ENCODE data around the gene SLC26A6.
A peak's percentile ranks its signal among the peaks of the same experiment; 100 is the strongest.

The SLC26A6 gene

DNA sequence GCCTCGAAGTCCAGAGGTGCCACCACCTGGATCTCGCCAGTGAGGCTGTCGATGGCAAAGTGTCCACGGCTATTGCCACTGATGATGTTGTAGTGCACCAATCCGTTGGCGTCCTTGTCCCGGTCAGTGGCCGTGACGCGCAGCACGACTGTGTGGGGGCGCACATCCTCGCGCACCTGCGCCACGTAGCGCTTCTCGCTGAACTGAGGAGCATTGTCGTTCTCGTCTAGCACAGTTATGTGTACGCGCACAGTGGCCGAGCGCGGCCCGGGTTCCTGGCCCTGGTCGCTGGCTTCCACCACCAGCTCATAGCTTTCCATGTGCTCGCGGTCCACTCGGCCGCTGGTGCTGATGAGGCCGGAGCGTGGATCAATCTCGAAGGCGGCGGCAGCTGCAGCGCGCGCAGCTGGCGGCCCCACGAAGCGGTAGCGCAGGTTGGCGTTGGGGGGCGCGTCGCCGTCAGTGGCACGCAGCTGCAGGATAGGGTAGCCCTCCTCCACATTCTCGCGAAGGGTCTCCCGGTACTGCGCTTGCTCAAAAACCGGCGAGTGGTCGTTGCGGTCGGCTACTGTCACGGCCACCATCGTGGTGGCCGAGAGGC lies 25.6 kb upstream of the SLC26A6 start:
- DNase-seq = no peak

DNA sequence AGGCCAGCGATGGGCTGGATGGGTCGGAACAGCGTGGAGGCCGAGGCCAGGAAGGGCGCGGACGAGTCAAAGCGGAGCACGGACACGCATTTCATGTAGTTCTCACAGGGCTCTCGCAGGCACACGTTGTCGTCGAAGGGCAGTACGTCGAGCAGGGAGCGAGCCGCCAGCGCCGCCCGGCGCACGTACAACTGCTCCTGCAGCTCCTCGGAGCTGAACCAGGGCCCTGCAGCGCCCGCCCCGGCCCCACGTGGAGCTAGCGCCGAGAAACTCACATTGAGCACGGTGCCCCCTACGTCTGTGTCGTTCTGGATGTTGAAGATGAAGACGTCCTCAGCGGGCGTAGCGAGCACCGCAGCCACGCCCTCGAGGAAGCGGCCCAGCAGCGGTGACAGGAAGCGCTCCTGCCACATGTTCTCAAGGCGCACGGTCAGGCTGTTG lies 21.6 kb upstream of the SLC26A6 start:
- DNase-seq = no peak

DNA sequence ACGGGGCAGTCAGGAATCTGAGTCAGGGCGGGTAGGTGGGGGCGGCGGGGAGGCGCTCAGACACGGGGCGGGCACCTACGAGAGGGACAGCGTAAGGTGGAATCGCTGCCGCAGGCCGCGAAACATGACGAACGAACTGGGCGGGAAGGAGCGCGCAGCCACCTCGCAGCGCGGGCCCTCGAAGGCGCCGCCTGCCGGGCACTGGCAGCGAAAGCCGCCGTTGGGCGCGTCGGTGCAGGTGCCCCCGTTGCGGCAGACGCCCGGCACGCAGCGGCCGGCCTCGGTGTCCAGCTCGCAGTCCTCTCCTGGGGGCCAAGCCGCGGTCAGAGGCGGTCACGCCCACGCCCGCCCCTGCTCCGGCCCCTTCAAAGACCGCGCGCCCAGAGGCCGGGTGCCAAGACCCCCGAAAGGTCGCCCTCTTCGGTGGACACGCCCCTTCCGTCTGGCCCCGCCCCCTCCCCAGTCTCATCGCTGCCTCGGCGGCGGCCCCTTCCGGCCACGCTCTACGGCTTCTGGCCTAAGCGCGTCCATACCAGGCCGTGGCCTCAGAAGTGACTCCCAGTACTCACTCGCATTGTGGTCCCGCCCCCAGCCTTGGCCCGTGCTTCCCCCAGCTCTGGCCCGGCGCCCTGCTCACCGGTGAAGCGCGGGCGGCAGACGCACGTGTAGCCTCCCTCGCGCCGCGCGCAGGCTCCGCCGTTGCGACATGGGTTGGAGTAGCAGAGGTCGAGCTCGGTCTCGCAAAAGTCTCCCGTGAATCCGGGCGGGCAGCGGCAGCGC lies 21.0 kb upstream of the SLC26A6 start:
- no peak for DNase-seq

DNA sequence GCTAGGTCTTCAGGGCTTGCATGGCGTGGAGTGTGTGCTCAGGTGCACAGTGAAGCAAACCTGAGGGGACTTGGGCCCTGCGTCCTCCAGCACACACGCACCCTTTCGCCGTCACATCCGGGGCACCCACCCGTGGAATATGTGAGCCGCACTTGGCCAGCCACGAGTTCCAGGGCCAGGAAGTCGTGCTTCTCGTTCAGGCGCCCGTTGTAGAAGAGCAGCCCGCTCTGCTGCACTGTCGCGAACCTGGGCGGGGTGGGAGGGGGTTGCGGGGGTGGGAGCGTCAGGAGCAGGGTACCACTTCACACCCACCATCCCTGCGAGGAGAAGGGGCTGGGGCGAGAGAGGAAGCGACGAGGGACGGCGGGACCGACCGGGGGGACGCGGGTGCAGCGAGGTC lies 20.3 kb upstream of the SLC26A6 start:
- DNase-seq = no peak

DNA sequence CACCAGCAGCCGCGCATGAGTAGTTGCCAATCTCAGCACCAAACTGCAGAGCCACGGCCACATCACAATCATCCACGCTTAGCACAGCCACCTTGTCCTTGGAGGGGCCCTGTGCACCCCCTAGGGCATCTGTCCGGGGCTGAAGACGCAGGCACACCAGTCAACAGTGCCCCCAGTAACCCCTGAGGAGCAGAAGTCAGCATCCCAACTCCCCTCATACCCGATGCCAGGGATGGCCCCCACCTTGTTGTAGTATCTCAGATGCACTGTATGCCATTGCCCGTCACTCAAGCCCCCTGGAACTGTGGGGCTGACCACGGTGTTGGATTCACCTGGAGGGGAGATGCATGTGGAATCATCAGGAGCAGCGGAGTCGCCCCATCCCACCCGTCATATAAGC lies 19.8 kb upstream of the SLC26A6 start:
- no peak for DNase-seq

DNA sequence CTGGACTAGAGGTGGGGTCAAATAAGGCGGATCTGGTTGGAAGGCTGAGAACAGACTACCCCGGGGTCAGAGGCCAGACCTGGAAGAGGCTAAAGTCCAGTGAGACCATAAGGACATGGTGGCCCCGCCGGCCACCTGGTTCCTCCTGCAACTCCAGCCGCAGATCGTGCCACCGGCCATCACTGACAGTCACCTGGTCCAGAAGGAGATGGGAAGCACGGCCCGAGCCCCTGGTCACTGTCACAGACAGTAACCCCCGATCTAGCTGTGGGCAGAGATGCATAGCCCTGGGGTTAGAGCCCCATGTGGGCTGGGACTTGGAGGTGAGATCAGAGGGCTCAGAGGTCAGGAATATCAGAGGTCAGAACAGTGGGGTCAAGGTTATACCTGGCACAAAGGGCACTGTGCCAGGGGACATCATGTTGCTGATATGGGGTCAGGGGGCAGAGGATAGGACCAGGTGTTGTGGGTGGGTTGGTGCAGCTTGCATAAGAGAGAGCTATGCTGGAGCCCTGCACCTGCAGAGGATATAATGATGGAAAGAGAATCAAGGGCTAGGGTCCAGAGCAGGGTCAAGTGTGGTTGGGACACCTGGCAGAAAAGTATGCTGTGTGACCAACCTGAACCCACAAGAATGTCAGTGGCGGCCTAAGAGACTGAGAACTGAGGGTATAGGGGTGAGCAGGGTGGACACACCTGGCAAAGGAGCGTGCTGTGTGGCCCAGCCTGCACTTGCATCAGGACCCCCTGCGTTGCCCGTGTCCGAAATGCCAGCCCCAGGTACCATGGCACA lies 17.9 kb upstream of the SLC26A6 start:
- no peak for DNase-seq

DNA sequence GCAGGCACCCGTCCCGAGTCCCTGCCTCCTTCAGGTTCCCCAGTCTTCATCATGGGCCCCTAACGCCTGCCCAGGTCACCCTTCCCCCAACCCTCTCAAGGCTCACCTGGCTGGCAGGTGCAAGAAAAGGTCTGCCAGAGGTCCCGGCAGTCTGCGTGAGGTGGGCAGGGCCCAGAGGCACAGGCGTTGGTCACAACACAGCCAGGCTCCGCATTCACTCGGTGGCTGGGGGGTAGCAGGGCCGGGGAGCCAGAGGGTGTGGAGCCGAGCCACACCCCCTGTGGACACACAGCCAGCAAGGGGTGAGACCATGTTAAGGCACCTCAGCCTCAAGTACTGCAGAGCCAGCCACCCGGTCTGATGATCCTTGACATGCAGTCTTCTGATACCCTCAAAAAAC lies 16.5 kb upstream of the SLC26A6 start:
- DNase-seq = no peak

DNA sequence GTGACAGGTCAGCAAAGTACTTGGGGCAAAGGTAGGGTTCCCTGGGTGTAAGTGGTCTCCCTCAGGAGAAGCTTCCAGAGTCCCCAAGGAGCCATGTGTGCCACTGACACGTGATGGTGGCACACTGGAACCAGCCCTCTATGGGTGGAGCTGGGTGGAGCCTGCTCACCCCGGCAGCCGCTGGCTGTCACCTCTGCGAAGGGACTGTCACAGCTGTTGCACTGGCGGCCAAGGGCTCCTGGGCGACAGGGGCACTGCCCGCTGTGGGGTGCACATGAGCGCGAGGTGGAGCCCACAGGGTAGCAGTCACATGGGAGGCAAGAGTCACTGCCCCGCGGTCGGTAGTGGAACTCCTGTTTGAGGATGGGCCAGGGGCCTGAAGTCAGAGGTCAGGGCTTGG lies 15.5 kb upstream of the SLC26A6 start:
- no peak for DNase-seq

DNA sequence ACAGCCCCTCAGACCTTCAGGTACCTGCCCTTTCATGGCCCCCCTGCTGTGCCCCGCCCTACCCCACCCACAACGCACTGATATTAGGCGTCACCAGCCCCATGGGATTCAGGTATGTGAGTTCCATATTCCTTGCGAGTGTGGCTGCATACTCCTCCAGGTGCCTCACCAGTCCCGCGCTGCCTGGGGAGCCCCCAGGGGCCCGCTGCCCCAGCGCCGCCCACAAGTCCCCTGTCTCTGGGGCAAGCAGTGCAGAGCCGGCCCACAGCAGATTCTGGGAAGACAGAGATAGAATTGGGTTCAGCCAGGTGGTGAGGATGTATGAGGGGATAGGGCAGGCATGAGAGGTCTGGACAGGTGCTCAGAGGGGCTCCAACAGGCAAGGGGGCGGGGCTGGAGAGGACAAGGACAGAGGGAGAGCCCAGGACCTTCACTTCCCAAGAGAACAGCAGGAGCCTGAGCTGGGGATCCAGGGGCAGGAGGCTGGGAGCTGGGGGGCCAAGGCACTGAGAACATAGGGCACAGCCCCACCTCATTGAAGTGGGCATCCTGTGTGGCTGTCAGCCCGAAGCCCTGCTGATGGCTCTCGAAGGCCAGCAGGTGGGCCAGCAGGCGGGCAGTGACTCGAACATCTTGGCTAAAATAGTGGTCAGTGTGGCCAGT lies 13.1 kb upstream of the SLC26A6 start:
- no peak for DNase-seq

DNA sequence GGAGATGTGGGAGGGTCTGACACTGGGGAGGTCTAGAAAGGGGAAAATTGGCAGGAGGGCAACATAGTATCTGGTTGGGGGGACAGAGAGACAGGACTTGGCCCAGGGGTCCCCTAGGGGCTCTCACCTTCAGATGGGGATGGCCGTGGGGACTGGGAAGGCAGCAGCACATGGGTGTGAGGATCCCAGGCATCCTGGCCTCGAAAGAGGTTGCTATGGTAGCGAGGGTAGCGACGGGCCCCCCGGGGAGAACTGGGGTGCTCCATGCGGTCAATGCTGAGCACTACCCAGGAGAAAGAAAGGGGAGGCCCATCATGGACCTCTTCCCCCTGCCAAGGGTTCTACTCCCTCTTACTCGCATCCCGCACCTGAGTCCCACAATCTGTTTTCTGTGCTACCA lies 12.5 kb upstream of the SLC26A6 start:
- no peak for DNase-seq

DNA sequence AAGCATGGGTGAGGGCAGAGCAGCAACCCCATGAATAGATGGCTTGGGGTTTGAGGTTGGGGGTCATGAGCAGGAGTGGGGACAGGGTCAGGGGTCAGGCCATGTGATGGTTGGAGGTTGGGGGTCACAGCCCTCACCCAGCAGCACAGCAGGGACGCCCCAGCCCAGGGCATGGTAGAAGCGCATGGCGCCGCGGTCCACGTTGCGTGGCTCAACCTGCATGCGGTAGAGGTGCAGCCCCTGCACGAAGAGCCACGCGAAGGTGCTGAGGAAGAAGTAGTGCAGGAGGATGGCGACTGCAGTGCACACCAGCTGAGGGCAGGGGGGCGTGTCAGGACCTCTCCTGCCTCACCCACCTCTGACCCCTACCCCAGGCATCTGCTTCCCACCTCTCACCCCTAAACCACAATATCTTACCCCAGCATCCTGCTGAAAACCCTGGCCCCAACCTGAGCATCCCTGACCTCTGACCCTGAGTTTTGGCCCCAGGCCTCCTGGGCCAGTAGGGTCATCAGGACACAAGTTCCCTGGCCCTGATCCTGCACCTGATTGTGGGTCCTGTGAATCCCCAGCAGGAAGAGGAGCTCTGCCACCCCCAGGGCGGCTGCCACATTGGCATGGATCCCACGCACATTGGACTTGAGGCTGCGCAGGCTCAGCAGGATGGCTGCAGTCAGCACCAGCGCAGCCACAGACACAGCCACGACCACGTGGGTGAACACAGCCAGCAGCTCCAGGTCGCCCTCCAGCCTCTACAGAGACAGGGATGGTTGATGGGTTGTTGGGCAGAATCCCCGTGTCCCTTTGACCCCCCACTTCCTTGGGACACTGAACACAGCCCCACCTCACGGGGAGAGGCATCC lies 9.9 kb upstream of the SLC26A6 start:
- no peak for DNase-seq

DNA sequence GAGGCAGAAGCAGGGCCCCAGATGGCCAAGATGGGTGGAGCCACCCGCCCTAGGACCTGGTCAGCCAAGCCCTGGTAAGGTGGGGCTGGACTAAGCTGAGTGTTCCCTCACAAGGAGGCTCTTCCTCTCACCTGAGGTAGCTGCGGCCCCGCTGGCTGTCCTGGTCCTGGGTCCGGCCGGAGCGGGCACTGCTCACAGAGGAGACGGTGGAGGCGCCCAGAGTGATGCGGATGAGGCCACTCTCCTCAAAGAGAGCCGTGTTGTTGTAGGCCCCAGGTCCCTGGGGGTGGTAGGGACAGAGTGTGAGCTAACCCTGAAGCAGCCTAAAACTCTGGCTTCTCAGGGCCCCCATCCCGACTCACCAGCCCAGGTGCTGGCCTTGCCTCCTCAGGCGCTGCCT lies 7.3 kb upstream of the SLC26A6 start:
- no peak for DNase-seq

DNA sequence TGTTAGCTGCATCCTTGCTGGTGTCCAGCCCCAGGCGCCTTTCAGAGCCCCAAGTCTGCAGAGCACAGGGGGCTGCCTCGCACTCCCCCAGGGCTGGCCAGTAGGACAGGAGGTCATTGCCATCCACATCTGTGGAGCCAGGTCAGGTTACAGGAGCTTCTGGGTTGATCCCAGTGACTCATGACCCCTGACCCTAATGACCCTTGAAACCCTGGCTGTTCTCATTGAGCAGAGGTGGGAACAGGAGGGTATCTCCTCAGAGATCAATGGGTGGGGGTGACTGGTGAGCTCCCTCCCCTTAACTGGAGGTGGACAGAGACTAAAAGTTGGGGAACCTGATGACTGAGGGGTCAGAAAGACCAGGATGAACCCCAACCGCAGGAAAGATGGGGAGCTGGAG lies 6.1 kb upstream of the SLC26A6 start:
- no peak for DNase-seq

DNA sequence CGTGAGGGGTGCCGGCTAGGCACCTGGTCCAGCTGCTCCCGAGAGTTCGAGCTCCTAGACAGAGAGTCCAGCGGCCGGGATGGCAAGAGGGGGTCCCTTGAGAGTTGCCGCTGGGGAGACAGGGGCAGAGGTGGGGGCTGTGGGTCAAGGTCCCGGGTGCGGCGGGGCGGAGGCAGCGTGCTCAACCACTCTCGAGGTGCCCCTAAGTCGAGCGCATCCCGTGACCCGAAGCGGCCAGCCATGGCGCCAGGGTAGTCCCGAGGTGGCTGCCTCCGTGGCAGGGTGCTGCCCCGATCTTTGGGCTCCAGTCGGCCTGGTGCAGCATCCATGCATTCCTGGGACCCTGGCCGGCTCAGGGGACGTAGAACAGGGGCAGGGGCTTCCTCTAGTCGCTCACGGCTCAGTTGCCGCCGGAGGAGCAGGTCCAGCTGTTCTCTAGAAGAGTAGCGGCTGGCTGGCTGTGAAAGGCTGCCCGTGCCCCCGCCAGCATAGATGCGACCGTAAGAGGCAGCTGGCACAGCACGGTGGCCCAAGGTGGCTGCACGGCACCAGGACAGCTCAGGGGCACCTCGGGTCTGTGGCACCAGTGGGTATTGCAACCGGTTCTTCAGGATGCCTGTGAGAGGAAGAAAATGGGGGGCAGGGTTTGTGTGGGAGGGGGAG lies 4.8 kb upstream of the SLC26A6 start:
- no peak for DNase-seq

DNA sequence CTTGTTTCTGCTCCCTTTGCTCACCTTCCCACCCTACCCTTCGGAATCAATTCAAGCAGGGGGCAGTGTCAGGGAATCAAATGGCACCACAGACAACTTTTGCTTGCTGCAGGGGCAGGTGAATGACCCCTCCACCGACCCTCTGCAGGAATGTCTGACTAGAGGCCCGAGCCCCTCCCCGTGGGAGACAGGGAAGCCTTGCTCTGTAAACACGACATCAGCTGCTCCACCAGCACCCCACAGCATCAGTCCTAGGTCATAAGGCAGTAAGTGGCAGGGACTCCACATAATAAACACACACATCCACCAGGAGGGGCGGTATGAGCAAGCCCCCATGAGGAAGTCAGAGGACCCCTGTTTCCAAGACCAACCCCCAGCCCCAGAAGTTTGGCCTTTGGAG lies 2.0 kb upstream of the SLC26A6 start:
- no peak for DNase-seq

DNA sequence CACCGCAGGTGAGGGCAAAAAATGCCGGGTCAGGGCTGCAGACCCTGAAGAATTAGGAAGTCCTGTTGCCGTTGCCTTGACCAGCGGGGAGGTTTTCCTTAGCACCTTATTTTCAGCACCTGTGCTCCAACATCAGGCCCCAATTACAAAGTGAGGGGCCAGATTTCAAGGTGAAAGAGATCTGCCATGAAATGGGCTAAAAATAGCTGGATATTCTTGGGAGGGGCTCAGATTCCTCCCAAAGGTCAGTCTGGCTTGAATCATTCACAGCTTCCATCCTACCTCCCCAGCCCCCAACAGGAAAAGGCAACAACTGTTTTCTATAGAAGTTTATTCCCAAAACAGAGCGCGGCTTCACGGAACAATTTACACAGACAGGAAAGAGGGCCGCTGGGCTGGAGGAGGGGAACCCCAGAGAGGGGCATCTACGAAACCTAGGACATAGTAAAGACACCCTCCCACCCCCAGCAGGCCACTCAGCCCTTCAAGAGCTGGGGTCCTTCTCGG lies 941 bp upstream of the SLC26A6 start:
- no peak for DNase-seq

DNA sequence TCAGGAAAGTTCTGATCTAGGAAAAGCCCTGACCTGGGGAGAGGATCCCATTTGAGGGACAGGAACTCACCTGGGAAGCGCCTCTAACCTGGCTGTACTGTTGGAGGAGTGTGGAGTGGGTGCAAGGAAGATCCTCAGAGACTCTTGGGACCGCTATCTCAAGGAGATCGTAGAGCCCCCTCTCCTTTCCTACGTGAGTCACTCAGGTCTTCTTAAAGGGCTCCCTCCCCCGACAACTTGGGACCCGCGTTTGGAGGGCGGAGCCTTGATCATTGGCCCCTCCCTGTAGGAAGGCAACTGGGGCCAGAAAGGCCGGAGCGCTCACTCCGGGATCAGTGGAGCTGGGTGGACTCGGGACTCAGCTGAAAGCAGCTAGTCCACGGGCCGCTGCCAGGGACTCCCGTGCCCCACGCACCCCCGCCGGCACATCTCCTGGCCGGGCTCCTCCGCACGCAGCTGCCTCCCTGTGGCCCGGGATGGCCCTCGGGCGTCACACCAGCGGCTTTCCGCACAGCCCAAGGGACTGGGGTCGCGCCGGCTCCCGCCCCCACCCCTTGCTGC lies 520 bp downstream of the SLC26A6 start:
- peak; percentile 28 to 35 for DNase-seq

DNA sequence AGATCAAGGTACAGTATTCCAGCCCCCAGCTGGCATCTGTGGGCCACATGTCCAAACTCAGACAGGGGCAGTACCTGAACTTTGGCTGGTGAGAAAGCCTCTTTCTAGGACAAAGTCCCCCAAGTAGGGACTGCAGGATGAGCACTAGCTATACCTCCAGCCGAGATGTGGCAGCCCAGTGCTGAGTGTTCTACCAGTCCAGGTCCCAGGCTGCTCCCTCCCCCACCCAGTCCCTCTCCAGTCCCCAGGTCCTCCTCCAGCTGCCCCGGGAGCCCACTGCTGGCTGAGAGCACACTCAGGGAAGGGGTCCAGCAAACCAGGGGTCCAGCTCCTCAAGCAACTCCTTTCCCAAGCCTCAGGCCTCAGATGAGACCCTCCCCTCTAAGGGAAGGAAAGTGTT lies 1.5 kb downstream of the SLC26A6 start:
- no peak for DNase-seq

DNA sequence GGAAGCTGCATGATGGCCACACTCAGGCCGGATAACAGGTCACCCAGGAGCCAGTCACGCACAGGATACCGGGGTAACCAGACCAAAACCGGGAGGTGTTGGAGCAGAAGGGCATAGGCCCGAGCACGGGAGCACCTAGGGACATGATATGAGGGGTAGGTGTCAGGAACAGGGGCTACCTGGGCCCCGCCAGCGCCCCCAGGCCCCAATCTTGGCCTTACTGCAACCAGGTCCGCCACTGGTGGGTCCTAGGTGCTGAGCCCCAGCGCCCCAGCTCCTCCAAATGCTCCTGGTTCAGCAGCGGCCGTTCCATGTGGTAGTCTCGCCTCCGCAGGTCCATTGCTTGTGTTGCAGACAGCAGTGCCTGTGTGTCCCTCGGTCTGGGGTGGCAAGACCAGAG lies 2.0 kb downstream of the SLC26A6 start:
- DNase-seq = no peak

DNA sequence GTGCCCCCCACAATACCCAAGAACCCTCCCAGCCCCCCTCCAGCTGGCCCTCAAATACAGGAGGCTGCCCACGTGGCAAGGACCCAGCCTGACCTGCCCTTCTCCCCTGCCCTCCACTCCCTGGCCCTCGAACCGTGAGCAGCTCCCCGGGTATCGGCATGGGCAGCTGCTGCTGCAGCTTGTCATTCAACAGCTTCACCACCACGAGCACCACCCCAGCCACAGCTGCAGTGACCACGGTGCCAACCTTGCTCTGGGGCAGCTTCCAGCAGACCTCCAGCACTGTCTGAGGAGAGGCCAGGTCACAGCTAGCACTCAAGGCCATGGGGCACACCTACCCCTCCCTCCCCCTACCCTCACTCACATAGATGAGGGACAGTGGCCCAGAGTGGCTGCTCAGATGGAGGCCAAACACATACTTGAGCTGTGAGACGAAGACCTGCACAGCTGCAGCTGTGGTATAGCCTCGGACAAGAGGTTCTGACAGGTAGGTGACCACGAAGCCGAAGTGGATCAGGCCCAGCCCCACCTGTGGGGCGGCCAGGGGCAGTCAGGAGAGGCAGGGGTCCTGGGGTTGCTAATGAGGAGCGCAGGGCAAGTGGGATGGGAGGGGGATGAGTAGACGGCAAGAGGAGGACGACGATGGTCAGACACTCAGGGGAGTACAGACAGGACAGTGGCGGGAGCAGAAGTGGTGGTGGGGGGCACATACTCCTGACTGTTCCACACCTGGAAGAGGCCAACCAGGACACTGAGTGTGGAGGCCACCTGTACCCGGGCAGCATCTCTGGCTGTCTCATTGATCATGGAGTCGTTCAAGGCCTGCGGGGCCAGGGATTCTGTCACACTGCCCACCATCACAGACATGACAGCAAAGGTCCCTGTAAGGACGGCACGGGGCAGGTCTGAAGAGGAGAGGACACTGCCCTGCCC lies 3.5 kb downstream of the SLC26A6 start:
- no peak for DNase-seq

Measured in SHP77 (cell line).